Chondrocyte (in vitro differentiated cells): ENCODE measurements around the gene DNAJA1. TPM values are rescaled to one million over a fixed set of nuclear protein-coding genes. Genes with fewer than 3 reads are reported as not detected.

ENCODE experiments used
- DNase-seq: peaks from one replicate; pipeline ENCODE4 v3.0.0; 2021; ENCODE audit warnings: mixed read lengths, low spot score
- H3K27ac Mint-ChIP-seq: one replicate; pipeline ENCODE4 v1.8.0; 2021; ENCODE audit warnings: mild to moderate bottlenecking, moderate library complexity, mixed read lengths; ENCODE audit not compliant: unreplicated experiment
- H3K27me3 Mint-ChIP-seq: 2 replicates; pipeline ENCODE4 v1.8.0; 2021; ENCODE audit warnings: low read depth, mixed read lengths
- H3K36me3 Mint-ChIP-seq: 2 replicates; pipeline ENCODE4 v1.8.0; 2021; ENCODE audit warnings: low read depth, mixed read lengths
- H3K4me1 Mint-ChIP-seq: 2 replicates; pipeline ENCODE4 v1.8.0; 2021; ENCODE audit warnings: low read depth, mild to moderate bottlenecking, mixed read lengths
- H3K4me3 Mint-ChIP-seq: one replicate; pipeline ENCODE4 v1.8.0; 2021; ENCODE audit warnings: mild to moderate bottlenecking, moderate library complexity, mixed read lengths; ENCODE audit not compliant: unreplicated experiment
- H3K9me3 Mint-ChIP-seq: 2 replicates; pipeline ENCODE4 v1.8.0; 2021; ENCODE audit warnings: low read depth, mixed read lengths
- CTCF ChIP-seq: fragments of 200-600 bp; sonication (generic); IDR thresholded peaks from 2 replicates; pipeline ENCODE4 v1.5.0; 2021; ENCODE audit warnings: antibody characterized with exemption, mild to moderate bottlenecking, moderate library complexity
- total RNA-seq: library from RNA; stranded (reverse); gene quantifications from 3 replicates; pipeline ENCODE4 v1.2.1, GENCODE V29; 2021

Gene DNAJA1
- total RNA-seq, 1 donor from 2014 or later = 81.9 TPM

DNA sequence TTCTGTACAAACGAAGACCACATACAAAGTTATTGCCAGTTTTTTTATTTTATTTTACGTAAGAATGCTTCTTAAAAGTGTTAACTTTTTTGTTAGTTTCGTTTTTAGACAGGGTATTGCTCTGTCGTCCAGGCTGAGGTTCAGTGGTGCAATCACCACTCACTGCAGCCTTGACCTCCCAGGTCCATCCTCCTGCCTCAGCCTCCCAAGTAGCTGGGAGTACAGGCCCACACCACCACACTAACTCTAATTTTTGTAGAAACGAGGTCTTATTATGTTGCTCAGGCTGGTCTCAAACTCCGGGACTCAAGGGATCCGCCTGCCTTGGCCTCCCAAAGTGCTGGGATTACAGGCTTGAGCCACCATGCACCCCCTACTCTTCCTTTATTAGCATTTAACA is 2.3 kb upstream of the DNAJA1 start:
- no peaks in the 10 kb centered on the region for H3K27me3 Mint-ChIP-seq
- H3K27ac Mint-ChIP-seq = no peak overlapping the region
- peaks cover 29% of the 10 kb centered on the region for H3K4me1 Mint-ChIP-seq
- no peaks in the 10 kb centered on the region for H3K9me3 Mint-ChIP-seq
- peaks cover 7% of the 10 kb centered on the region for H3K36me3 Mint-ChIP-seq
- DNase-seq = no peak
- H3K4me3 Mint-ChIP-seq = no peak overlapping the region
- TF ChIP-seq CTCF = no peak

GRCh38 chr9:33023661-33024060 is 1.4 kb upstream of the DNAJA1 start:
- H3K4me1 Mint-ChIP-seq = peaks cover 38% of the 10 kb centered on the region
- H3K4me3 Mint-ChIP-seq = peak overlapping the region; percentile 91
- H3K27me3 Mint-ChIP-seq = no peaks in the 10 kb centered on the region
- H3K36me3 Mint-ChIP-seq = peaks cover 7% of the 10 kb centered on the region
- no peak for TF ChIP-seq CTCF
- no peaks in the 10 kb centered on the region for H3K9me3 Mint-ChIP-seq
- no peak for DNase-seq
- H3K27ac Mint-ChIP-seq = peak overlapping the region; percentile 97

- Mint-ChIP-seq H3K4me1 (peaks cover 45% of the 10 kb centered on the region), H3K27ac (peak overlapping the region; percentile 97), H3K9me3 (no peaks in the 10 kb centered on the region), H3K27me3 (no peaks in the 10 kb centered on the region), H3K4me3 (peak overlapping the region; percentile 91), H3K36me3 (peaks cover 7% of the 10 kb centered on the region)
- no peak for DNase-seq
- TF ChIP-seq CTCF = no peak
Measured at GRCh38 chr9:33024126-33024965, 727 bp upstream of the DNAJA1 start.

DNA sequence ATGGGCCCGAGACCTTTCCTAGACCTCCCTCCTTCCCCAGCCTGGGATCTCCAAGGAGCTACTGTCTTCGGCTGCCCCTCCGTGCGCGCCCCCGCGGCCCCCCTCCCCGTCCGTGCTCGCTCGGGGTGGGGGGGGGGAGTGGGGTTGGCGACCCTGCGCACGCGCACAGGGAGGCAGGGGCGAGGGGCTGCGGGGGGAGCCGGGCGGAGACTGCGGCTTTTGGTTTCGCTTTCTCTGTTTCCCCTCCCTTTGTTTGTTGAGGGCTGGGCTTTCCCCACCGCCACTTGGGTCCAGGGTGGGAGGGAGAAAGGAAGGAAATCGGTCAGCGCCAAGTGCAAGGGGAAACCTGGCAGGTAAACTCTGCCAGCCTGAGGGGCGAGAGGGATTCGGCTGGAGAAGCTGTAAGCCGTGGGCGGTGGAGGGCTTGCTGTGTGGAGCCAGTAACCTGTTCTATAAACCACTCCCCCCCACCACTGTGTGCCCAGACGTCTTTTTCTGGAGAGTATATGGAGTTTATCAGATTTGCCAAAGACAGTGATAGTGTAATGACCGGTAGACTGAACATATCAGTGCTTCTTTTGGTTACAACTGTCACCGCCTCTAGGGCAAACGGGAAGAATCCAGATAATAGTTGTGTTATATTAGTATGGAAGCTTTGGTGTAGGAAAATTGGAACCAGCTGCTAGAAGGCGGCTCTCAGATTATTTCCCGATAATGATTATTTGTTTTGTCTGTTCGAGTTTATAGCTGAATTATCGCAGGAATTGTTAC is 684 bp downstream of the DNAJA1 start:
- H3K4me1 Mint-ChIP-seq = peaks cover 52% of the 10 kb centered on the region
- H3K9me3 Mint-ChIP-seq = no peaks in the 10 kb centered on the region
- H3K27me3 Mint-ChIP-seq = no peaks in the 10 kb centered on the region
- H3K36me3 Mint-ChIP-seq = peaks cover 13% of the 10 kb centered on the region
- peak; percentile 7 for TF ChIP-seq CTCF
- no peak for DNase-seq
- H3K27ac Mint-ChIP-seq = peak overlapping the region; percentile 97
- peak overlapping the region; percentile 91 for H3K4me3 Mint-ChIP-seq

DNA sequence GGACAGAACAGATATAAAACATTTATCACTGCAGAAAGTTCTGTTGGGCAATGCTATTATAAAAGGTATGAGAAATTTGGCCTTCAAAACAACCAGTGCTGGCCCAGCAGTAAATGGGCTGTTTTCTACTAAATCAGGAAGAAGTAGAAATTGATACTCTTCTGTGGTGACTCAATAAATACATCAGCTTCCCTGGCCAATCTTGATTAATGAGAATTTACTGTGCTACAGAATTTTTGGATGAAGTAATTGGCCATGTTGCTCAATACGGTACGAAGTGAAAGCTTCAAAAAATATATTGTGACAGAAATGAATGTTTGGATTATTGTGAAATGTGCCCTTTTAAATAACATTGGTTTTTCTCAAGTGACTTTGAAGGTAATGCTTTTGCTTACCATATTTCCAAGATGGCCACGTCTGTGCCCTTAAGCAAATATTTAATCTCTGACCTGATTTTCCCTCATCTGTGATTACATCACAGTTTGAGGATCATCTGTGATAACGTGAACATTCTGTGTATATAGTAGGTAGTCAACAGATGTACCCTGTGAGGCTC is 4.2 kb downstream of the DNAJA1 start:
- peaks cover 46% of the 10 kb centered on the region for H3K4me1 Mint-ChIP-seq
- H3K4me3 Mint-ChIP-seq = no peak overlapping the region
- peaks cover 22% of the 10 kb centered on the region for H3K36me3 Mint-ChIP-seq
- H3K27me3 Mint-ChIP-seq = no peaks in the 10 kb centered on the region
- H3K27ac Mint-ChIP-seq = peak overlapping the region; percentile 59
- no peak for TF ChIP-seq CTCF
- DNase-seq = no peak
- no peaks in the 10 kb centered on the region for H3K9me3 Mint-ChIP-seq
